DND-41 (cell line): ENCODE measurements around the gene BCL11A.

Experiments used
- ATAC-seq: fragments of 200-7000 bp; cut with Tn5 transposase; 3 replicates; pipeline ENCODE4 v1.9.1; 2021; ENCODE audit warnings: low read depth; ENCODE audit not compliant: insufficient read depth
- DNase-seq: peaks from one replicate; pipeline ENCODE4 v3.0.0-alpha.2; 2020
- H2AFZ ChIP-seq: 2 replicates; pipeline ENCODE4 v1.6.0; 2012; ENCODE audit warnings: low read depth, low read length
- H3K27ac ChIP-seq: 2 replicates; pipeline ENCODE4 v1.5.1; 2012; ENCODE audit warnings: low read length, inconsistent platforms
- H3K27me3 ChIP-seq: fragments of 200-600 bp; sonication (generic); 2 replicates; pipeline ENCODE4 v1.6.0; 2012; ENCODE audit warnings: low read length, mild to moderate bottlenecking, inconsistent platforms; ENCODE audit not compliant: insufficient read depth, poor library complexity
- H3K36me3 ChIP-seq: 2 replicates; pipeline ENCODE4 v1.5.1; 2012; ENCODE audit warnings: low read length, inconsistent platforms; ENCODE audit not compliant: insufficient read depth
- H3K4me1 ChIP-seq: 2 replicates; pipeline ENCODE4 v1.5.1; 2012; ENCODE audit warnings: mild to moderate bottlenecking, low read length; ENCODE audit not compliant: insufficient read depth
- H3K4me2 ChIP-seq: 2 replicates; pipeline ENCODE4 v1.6.0; 2012; ENCODE audit warnings: mild to moderate bottlenecking, moderate library complexity, low read length, inconsistent platforms; ENCODE audit not compliant: insufficient read depth
- H3K4me3 ChIP-seq, 2 experiments: fragments of 200-600 bp in 1 of 2; shearing (Covaris generic) in 1 of 2; 2 replicates each; pipeline ENCODE4 v1.5.1; 2012 to 2016; ENCODE audit warnings: inconsistent platforms in 2 of 2, low read length in 2 of 2, mild to moderate bottlenecking in 2 of 2, low read depth in 1 of 2, moderate library complexity in 1 of 2
- H3K79me2 ChIP-seq: 2 replicates; pipeline ENCODE4 v1.6.0; 2012; ENCODE audit warnings: low read length, inconsistent platforms; ENCODE audit not compliant: insufficient read depth
- H3K9ac ChIP-seq: 2 replicates; pipeline ENCODE4 v1.6.0; 2012; ENCODE audit warnings: low read depth, mild to moderate bottlenecking, inconsistent platforms, low read length, moderate library complexity
- H3K9me3 ChIP-seq: 2 replicates; pipeline ENCODE4 v1.5.1; 2012; ENCODE audit warnings: low read length, moderate library complexity, mild to moderate bottlenecking, inconsistent platforms; ENCODE audit not compliant: insufficient read depth, severe bottlenecking
- H4K20me1 ChIP-seq: 2 replicates; pipeline ENCODE4 v1.6.0; 2012; ENCODE audit warnings: low read length; ENCODE audit not compliant: insufficient read depth
- EZH2 ChIP-seq: IDR thresholded peaks from 3 replicates; pipeline ENCODE4 v1.6.1; 2012; ENCODE audit warnings: borderline replicate concordance, low read depth, mild to moderate bottlenecking, moderate library complexity, low read length, inconsistent platforms; ENCODE audit not compliant: severe bottlenecking
- TF ChIP-seq, protein P1 (sequence below): IDR thresholded peaks from 2 replicates; pipeline ENCODE4 v1.5.1; 2012; ENCODE audit warnings: borderline replicate concordance, low read length, moderate library complexity, mild to moderate bottlenecking; ENCODE audit not compliant: poor library complexity, severe bottlenecking; ENCODE audit errors: extremely low read depth

The BCL11A gene

DNA sequence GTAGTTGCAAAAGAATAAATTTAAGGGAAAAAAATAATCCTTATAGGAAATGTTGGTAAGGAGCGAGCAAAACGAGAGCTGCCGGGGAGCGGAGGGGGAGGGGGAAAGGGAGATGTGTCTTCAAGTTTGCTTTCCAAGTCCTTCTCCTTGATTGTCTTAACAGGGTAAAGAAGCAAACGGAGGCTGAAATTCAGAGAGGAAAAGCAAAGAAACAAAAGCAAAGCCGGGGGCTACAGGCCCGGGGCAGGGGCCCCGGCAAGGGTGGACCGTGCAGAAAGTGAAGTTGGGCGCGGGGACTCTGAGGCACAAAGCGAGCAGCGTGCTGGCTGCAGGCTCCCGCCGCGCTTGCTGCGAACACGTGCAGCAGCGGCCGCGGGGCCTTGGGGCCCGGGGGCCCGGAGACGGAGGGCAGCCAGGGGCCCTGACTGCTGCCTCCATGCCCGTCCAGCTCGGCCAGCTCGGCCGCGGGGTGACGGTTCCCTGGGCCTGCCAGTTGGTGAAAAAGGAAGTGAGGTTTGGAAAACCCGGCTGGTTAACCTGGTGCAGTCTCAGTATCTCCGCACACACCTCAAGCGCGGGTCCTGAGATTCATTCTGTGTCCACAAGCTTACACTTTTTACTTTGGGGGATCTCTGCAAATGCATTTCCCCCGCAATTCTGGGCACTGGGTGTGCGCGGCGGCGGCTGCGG is 4.1 kb downstream of the BCL11A start:
- peak overlapping the region; percentile 65 for H2AFZ ChIP-seq
- TF ChIP-seq, protein P1, sequence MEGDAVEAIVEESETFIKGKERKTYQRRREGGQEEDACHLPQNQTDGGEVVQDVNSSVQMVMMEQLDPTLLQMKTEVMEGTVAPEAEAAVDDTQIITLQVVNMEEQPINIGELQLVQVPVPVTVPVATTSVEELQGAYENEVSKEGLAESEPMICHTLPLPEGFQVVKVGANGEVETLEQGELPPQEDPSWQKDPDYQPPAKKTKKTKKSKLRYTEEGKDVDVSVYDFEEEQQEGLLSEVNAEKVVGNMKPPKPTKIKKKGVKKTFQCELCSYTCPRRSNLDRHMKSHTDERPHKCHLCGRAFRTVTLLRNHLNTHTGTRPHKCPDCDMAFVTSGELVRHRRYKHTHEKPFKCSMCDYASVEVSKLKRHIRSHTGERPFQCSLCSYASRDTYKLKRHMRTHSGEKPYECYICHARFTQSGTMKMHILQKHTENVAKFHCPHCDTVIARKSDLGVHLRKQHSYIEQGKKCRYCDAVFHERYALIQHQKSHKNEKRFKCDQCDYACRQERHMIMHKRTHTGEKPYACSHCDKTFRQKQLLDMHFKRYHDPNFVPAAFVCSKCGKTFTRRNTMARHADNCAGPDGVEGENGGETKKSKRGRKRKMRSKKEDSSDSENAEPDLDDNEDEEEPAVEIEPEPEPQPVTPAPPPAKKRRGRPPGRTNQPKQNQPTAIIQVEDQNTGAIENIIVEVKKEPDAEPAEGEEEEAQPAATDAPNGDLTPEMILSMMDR: no peak
- no peak for TF ChIP-seq EZH2
- H3K27me3 ChIP-seq: peaks cover 50% of the 10 kb centered on the region
- H3K9ac ChIP-seq: peak overlapping the region; percentile 89
- H3K4me3 ChIP-seq: peak overlapping the region; percentile 66 to 78
- DNase-seq: peak; percentile 63
- peak overlapping the region; percentile 92 for H3K4me2 ChIP-seq
- no peaks in the 10 kb centered on the region for H3K9me3 ChIP-seq
- H3K4me1 ChIP-seq: peaks cover 71% of the 10 kb centered on the region
- peak overlapping the region; percentile 96 for H3K27ac ChIP-seq
- H4K20me1 ChIP-seq: peaks cover 34% of the 10 kb centered on the region; the same call in 1 of the 2 replicates
- peaks cover 31% of the 10 kb centered on the region for H3K36me3 ChIP-seq
- H3K79me2 ChIP-seq: peaks cover 96% of the 10 kb centered on the region
- peak; percentile 19 for ATAC-seq

DNA sequence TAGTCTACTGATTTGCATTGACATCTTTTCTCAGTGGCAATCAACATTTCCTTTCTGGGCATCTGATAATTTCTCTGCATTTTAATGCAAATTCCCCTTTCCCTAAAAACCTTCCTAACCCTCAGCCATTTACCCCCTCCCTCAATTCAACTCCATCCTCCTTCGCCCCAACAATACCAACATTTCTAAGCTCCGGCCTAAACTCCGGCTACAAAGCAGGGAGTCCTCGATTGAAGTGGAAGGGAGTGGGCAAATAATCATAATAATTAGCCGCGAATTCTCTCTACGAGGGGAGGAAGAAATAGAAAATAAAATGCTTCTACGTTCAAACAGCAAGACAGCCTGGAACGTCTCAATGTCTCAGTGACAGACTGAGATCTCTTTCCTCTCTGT is 4.6 kb downstream of the BCL11A start:
- Histone ChIP-seq H3K27me3 (peaks cover 44% of the 10 kb centered on the region), H3K79me2 (peaks cover 96% of the 10 kb centered on the region), H3K36me3 (peaks cover 36% of the 10 kb centered on the region), H4K20me1 (peaks cover 34% of the 10 kb centered on the region; the same call in 1 of the 2 replicates), H3K4me1 (peaks cover 72% of the 10 kb centered on the region), H2AFZ (peak overlapping the region; percentile 65), H3K4me3 (peak overlapping the region; percentile 66 to 78; a peak in 3 of 4 replicates), H3K9ac (peak overlapping the region; percentile 89), H3K9me3 (no peaks in the 10 kb centered on the region), H3K4me2 (peak overlapping the region; percentile 92), H3K27ac (peak overlapping the region; percentile 96)
- ATAC-seq (no peak), DNase-seq (no peak)
- no peak for TF ChIP-seq EZH2
- TF ChIP-seq, protein P1: no peak

DNA sequence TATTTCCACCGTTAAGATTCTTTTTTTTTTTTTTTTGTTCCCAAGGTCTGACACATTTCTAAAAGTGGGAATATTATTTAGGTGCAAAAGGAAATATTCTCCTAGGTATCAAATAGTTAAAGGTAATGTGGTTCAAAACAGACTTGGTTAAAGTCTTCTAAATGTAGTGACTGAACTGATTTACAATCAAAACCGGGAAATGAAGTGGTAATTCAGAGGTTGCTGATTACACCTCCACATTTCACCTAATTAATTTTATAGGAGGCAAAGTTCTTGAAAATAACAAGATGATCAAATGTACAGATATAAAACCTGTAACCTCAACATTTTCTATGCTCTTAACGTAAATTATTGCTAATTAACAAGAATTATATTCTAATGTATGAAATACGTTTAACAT is 5.1 kb downstream of the BCL11A start:
- H3K4me3 ChIP-seq: peak overlapping the region; percentile 66 to 78; a peak in 3 of 4 replicates
- peaks cover 41% of the 10 kb centered on the region for H3K36me3 ChIP-seq
- peaks cover 74% of the 10 kb centered on the region for H3K4me1 ChIP-seq
- H2AFZ ChIP-seq: no peak overlapping the region
- ATAC-seq (no peak), DNase-seq (no peak)
- peak overlapping the region; percentile 96; the same call in 1 of the 2 replicates for H3K27ac ChIP-seq
- H3K27me3 ChIP-seq: peaks cover 41% of the 10 kb centered on the region
- peaks cover 98% of the 10 kb centered on the region for H3K79me2 ChIP-seq
- no peaks in the 10 kb centered on the region for H3K9me3 ChIP-seq
- no peak for TF ChIP-seq EZH2
- TF ChIP-seq, protein P1: no peak
- peak overlapping the region; percentile 92 for H3K4me2 ChIP-seq
- peak overlapping the region; percentile 89 for H3K9ac ChIP-seq
- peaks cover 36% of the 10 kb centered on the region for H4K20me1 ChIP-seq
